PC-9 (cell line): Measurements from ENCODE around the gene DSTN. TPM values are rescaled to one million over a fixed set of nuclear protein-coding genes. Genes with fewer than 3 reads are reported as not detected.

Experiments
- BruUV-seq: library from RNA; stranded (reverse); fragments of 400-500 nt; replicated peaks from 2 replicates; lab custom pipeline; 2021; lab: Mats Ljungman, UMichigan
- CTCF ChIA-PET: fragments of 300-600 bp; sonication (Branson Sonifier 250); formaldehyde crosslinking; loops from one replicate; lab custom pipeline; 2022; ENCODE audit warnings: antibody characterized with exemption; lab: Charles Lee
- POLR2A ChIA-PET: fragments of 300-600 bp; sonication (Branson Sonifier 250); formaldehyde crosslinking; loops from one replicate; lab custom pipeline; 2022; ENCODE audit warnings: antibody characterized with exemption; ENCODE audit not compliant: unreplicated experiment; lab: Charles Lee
- DNase-seq, 2 experiments: peaks; one replicate each; pipeline versions ENCODE4 v3.0.0 to v3.0.0-alpha.2; 2015 to 2022; ENCODE audit warnings: mixed read lengths in 1 of 2
- H2AFZ ChIP-seq: fragments of 200-600 bp; sonication (generic); 2 replicates; pipeline ENCODE4 v1.8.1; 2017; ENCODE audit warnings: antibody characterized with exemption
- H3F3A ChIP-seq: fragments of 200-600 bp; sonication (generic); 2 replicates; pipeline ENCODE4 v1.8.1; 2017; ENCODE audit warnings: antibody characterized with exemption, mild to moderate bottlenecking, low read depth; ENCODE audit not compliant: insufficient read depth
- H3K27ac ChIP-seq: fragments of 200-600 bp; sonication (generic); 2 replicates; pipeline ENCODE4 v1.6.1; 2016; ENCODE audit warnings: mixed run types
- H3K27me3 ChIP-seq: fragments of 200-600 bp; sonication (generic); 2 replicates; pipeline ENCODE4 v1.6.1; 2016; ENCODE audit warnings: low read depth, mixed run types; ENCODE audit not compliant: insufficient read depth
- H3K36me3 ChIP-seq: fragments of 200-600 bp; sonication (generic); 2 replicates; pipeline ENCODE4 v1.6.1; 2016; ENCODE audit warnings: low read depth, mixed run types
- H3K4me1 ChIP-seq: fragments of 200-600 bp; sonication (generic); replicated peaks from 2 replicates; pipeline ENCODE4 v1.6.1; 2016; ENCODE audit warnings: mixed run types; ENCODE audit not compliant: insufficient read depth
- H3K4me2 ChIP-seq: fragments of 200-600 bp; sonication (generic); 2 replicates; pipeline ENCODE4 v1.6.1; 2017; ENCODE audit warnings: mixed run types
- H3K4me3 ChIP-seq: fragments of 200-600 bp; sonication (generic); 2 replicates; pipeline ENCODE4 v1.6.1; 2016; ENCODE audit warnings: mixed run types
- H3K79me2 ChIP-seq: fragments of 200-600 bp; sonication (generic); 2 replicates; pipeline ENCODE4 v1.6.1; 2017; ENCODE audit warnings: low read depth, mixed run types
- H3K9me2 ChIP-seq: fragments of 200-600 bp; sonication (generic); 2 replicates; pipeline ENCODE4 v1.8.1; 2017; ENCODE audit warnings: mild to moderate bottlenecking; ENCODE audit not compliant: insufficient read depth
- H3K9me3 ChIP-seq: fragments of 200-600 bp; sonication (generic); 2 replicates; pipeline ENCODE4 v1.8.1; 2016; ENCODE audit warnings: low read depth; ENCODE audit not compliant: insufficient read depth
- H4K20me1 ChIP-seq: fragments of 200-600 bp; sonication (generic); 2 replicates; pipeline ENCODE4 v1.8.1; 2017; ENCODE audit not compliant: insufficient read depth
- CTCF ChIP-seq: fragments of 200-600 bp; sonication (generic); conservative IDR thresholded peaks from 2 replicates; pipeline ENCODE4 v1.6.1; 2017; ENCODE audit warnings: mixed run types, antibody characterized with exemption, mild to moderate bottlenecking, moderate library complexity
- EZH2 ChIP-seq: fragments of 200-600 bp; sonication (generic); IDR thresholded peaks from 2 replicates; pipeline ENCODE4 v1.8.0; 2017; ENCODE audit warnings: antibody characterized with exemption, low read depth
- intact Hi-C: fragments of 100-400 bp; cut with micrococcal nuclease; formaldehyde crosslinking; loops from one replicate; pipeline ENCODE4 v1.10.0; 2022; ENCODE audit not compliant: unreplicated experiment
- total RNA-seq: library from RNA; stranded (reverse); gene quantifications from 2 replicates; pipeline ENCODE4 v1.2.3, GENCODE V29; 2021

Gene DSTN
- total RNA-seq, 1 experiment from 2014 or later = 366 TPM

GRCh38 chr20:17633850-17634500 lies 64.1 kb downstream of the DSTN start:
- Histone ChIP-seq H3K27ac (no peak overlapping the region), H3K4me1 (no peaks in the 10 kb centered on the region), H3K9me3 (no peaks in the 10 kb centered on the region), H3K4me3 (no peak overlapping the region), H3K27me3 (no peaks in the 10 kb centered on the region), H2AFZ (no peak overlapping the region), H3K9me2 (no peaks in the 10 kb centered on the region), H3F3A (no peaks in the 10 kb centered on the region), H3K36me3 (0 out of 2 replicates have a peak, but pooled peaks cover 4% of the 10 kb centered on the region), H3K4me2 (no peak overlapping the region), H3K79me2 (no peaks in the 10 kb centered on the region), H4K20me1 (no peaks in the 10 kb centered on the region)
- CTCF ChIA-PET = interaction anchor here (0.6 kb wide), 1 partner anchor 94 kb away, joined by 3 read pairs; no protein-coding TSS in a partner anchor
- no peak for DNase-seq
- intact Hi-C loops = no loop called here
- POLR2A ChIA-PET = no interaction called here
- BruUV-seq = no TSS peak
- TF ChIP-seq CTCF = no peak
- no peak for TF ChIP-seq EZH2

GRCh38 chr20:17634661-17635331 lies 64.9 kb downstream of the DSTN start:
- no peak overlapping the region for H3K27ac ChIP-seq
- TF ChIP-seq EZH2 (no peak), CTCF (no peak)
- no peaks in the 10 kb centered on the region for H3K9me2 ChIP-seq
- no peak overlapping the region for H3K4me3 ChIP-seq
- no peaks in the 10 kb centered on the region for H4K20me1 ChIP-seq
- no peak for DNase-seq
- H3K4me1 ChIP-seq = no peaks in the 10 kb centered on the region
- BruUV-seq = no TSS peak
- H3K36me3 ChIP-seq = 0 out of 2 replicates have a peak, but pooled peaks cover 4% of the 10 kb centered on the region
- H2AFZ ChIP-seq = no peak overlapping the region
- CTCF ChIA-PET = no interaction called here
- no peaks in the 10 kb centered on the region for H3K27me3 ChIP-seq
- H3F3A ChIP-seq = no peaks in the 10 kb centered on the region
- POLR2A ChIA-PET = interaction anchor here (0.6 kb wide), 1 partner anchor 115 kb away, joined by 3 read pairs; no protein-coding TSS in a partner anchor
- intact Hi-C loops = no loop called here
- H3K4me2 ChIP-seq = no peak overlapping the region
- H3K9me3 ChIP-seq = no peaks in the 10 kb centered on the region
- no peaks in the 10 kb centered on the region for H3K79me2 ChIP-seq

- Histone ChIP-seq H3K4me1 (no peaks in the 10 kb centered on the region), H3K4me3 (no peak overlapping the region), H4K20me1 (no peaks in the 10 kb centered on the region), H3K27ac (no peak overlapping the region), H2AFZ (no peak overlapping the region), H3K27me3 (no peaks in the 10 kb centered on the region), H3K4me2 (no peak overlapping the region), H3F3A (no peaks in the 10 kb centered on the region), H3K79me2 (no peaks in the 10 kb centered on the region), H3K36me3 (0 out of 2 replicates have a peak, but pooled peaks cover 4% of the 10 kb centered on the region), H3K9me2 (no peaks in the 10 kb centered on the region), H3K9me3 (no peaks in the 10 kb centered on the region)
- no peak for DNase-seq
- ChIA-PET CTCF (no interaction called here), POLR2A (interaction anchor here (0.6 kb wide), 1 partner anchor 114 kb away, joined by 3 read pairs; no protein-coding TSS in a partner anchor)
- BruUV-seq = no TSS peak
- TF ChIP-seq EZH2 (no peak), CTCF (no peak)
- intact Hi-C loops = no loop called here
Observed at GRCh38 chr20:17635332-17636244, 65.7 kb downstream of the DSTN start.
